Stimulated activated CD8-positive, alpha-beta memory T cell treated with anti-CD3 and anti-CD28 coated beads, Interleukin-15, amount 100 ng/mL, for 48 hours (primary cell): ENCODE measurements around the gene GCN1.

Experiments
- DNase-seq, 2 donors: peaks; one replicate each; pipeline ENCODE4 v3.0.0-alpha.2; 2020; ENCODE audit warnings: low read depth in 2 of 2

The GCN1 gene

GRCh38 chr12:120180975-120181374, 13.5 kb downstream of the GCN1 start:
- no peak for DNase-seq

DNA sequence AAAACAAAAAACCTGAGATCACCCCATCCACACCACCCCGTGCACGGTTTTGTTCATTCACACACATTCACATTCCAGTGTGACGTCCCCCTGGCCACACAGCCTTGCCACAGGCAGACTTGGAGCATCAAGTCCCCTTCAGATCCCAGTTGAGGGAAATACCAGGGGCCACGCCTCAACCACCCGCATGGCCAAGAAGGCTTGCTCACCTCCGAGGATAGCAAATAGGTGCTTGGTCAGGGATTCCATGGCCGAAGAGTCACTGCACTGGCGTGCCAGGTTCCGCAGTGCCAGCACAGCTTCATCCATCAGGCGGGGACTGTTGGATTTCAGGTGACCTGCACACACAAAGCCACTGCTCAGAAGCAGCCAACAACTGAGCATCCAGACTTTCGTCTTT, 19.0 kb downstream of the GCN1 start:
- DNase-seq, result no peak

DNA sequence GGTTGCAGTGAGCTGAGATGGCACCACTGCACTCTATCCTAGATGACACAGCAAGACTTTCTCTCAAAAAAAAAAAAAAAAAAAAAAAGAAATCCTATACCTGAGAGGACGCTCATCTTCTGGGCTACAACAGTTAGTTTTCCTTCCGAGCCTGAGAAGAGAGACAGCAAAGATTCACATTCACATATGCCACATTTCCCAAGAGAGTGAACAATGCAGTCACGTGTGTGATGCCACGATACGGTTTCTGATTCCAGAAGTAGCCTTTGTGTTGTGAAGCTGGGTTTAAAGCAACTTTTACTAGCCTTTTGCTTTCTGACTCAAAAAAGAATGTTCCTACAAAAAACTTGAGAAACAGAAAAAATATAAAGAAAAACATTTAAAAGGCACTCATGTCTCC, 19.5 kb downstream of the GCN1 start:
- DNase-seq, result no peak

DNA sequence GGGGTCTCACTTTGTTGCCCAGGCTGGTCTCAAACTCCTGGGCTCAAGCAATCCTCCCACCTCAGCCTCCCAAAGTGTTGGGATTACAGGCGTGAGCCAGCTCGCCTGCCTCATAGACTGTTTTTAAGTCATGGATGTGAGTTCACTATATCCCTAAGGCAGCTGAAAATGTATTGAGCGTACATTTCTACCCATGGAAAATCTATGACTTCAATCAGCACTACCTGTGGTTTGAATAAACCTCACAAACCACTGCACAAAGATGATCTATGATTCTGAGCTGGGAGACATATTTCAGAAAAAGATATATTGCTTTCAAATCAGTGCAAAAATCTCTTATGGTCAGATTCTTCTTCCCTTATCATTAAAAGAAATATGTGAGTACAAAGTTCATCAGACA, 22.5 kb downstream of the GCN1 start:
- DNase-seq, result no peak

DNA sequence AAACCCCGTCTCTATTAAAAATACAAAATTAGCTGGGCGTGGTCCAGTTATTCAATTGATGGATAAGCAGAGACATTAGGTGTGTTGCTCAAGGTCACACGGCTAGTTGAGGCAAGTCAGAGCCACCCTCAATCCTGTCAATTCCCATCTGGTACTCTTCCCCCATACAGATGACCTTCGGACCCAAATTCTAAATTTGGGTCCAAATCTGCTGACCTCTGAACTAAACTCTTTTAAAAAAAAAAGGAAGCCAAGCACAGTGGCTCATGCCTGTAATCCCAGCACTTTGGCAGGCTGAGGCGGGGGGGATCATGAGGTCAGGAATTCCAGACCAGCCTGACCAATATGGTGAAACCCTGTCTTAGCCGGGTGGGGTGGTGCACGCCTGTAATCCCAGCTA, 23.9 kb downstream of the GCN1 start:
- DNase-seq, result no peak

GRCh38 chr12:120169946-120170345, 24.6 kb downstream of the GCN1 start:
- no peak for DNase-seq

- DNase-seq, result no peak
Observed at GRCh38 chr12:120168337-120168736, 26.2 kb downstream of the GCN1 start.

DNA sequence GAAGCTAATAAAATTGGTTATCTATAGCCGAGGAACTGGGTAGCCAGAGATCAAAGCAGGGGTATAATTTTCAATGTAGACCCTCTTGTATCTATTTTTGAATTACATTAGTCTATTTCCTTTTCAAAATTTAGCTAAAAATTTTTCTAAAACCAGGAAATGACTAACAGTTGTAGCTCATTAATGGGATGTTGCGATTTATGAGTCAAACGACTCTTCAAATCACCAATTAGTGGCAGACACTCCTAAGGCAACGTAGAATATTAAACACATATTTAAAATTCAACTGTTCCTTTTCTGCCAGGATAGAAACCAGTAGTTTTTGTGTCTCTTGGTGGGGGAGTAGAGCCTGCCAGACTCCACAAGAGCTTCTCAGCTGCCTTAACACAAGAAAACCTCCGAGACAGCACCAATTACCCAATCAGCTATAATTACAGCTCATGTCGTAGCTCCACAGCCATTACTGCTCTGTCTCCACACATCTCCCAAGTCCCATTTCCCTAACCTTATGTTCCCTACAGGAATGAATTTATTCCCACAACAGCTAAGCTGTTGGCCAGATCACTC, 26.9 kb downstream of the GCN1 start:
- DNase-seq, result no peak

GRCh38 chr12:120164293-120164692, 30.2 kb downstream of the GCN1 start:
- DNase-seq, result no peak

GRCh38 chr12:120162763-120163162, 31.8 kb downstream of the GCN1 start:
- DNase-seq, result no peak

DNA sequence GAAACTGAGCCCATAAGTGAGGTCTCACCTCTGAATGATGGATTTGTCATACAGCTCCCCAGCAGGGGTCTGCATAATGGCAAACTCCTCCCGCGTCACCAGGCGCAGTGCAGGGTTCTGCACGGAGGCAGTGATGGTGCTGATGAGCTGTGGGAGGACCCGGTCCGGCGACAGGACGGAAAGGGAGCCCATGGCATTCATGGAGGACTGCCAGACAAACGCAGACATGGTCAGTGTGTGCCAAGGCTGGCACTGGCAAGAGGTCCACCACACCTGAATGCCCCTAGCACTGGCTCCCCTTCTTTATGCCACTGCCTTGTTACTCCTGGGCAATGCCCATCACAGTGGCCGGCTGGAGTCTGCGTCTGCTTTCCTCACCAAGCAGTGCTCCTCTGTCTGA, 32.7 kb downstream of the GCN1 start:
- DNase-seq, result no peak

GRCh38 chr12:120159509-120160237, 34.8 kb downstream of the GCN1 start:
- DNase-seq, result no peak

DNA sequence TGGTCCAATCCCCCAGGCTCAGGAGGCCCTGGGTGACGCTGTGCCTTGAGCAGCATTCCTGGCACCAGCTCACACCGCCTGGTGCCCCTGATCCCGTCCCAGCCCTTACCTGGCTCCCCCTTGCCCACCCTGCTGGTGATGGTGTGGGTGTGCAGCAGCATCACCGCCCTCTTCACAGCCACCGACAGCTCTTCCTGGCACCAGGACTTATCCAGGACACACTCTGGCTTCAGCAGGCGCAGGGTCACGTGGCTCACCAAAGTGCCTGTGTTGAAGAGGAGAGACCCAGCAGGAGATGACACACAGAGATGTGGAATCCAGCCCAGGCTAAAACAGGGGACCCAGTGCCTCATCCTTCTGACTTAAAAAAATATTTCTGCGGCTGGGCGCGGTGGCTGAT, 36.2 kb downstream of the GCN1 start:
- DNase-seq, result no peak

- no peak for DNase-seq
Observed at GRCh38 chr12:120157678-120158077, 36.8 kb downstream of the GCN1 start.

DNA sequence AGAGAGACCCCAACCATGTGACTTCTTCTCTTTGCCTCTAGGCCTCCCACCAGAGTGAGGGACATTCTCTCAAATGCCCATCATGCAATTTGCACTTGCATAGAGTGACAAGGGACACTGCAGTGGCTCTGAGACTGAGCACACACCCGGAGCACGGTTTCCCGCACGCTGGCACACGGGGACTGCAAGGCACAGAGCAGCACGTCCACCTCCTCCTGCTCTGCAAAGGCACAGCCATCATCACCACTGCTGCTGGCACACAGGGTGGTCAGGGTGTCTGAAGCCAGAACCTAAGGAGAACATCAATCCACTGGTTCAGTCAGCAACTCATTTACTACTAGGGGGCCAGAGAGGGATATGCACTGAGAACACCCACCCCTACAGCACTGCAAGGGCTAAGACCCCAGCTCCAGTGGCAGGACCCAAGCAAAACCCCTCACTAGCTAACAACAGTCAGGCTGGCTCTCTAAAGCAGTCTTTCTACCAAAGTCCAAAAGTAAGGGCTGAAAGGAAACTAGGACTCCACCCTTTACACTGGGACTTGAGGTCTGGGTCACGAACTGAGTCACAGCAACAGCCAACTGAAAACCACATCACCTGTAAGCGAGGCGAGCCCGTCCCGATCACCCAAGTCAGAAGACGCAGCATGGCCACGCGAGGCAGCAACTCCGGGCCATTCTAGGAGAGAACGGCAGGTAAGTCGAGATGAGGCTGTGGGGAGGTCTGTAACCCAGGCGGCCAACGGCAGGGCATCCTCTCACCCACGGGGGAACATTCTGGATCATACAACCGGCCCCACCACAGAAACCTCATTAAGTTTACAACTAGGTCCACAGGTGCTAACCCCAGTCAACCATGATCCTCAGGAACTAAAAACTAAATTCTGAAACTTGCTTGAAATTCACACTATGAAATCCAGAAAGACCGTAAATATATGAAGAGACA, 37.9 kb downstream of the GCN1 start:
- DNase-seq, result no peak

- no peak for DNase-seq
Observed at GRCh38 chr12:120155072-120155471, 39.4 kb downstream of the GCN1 start.

DNA sequence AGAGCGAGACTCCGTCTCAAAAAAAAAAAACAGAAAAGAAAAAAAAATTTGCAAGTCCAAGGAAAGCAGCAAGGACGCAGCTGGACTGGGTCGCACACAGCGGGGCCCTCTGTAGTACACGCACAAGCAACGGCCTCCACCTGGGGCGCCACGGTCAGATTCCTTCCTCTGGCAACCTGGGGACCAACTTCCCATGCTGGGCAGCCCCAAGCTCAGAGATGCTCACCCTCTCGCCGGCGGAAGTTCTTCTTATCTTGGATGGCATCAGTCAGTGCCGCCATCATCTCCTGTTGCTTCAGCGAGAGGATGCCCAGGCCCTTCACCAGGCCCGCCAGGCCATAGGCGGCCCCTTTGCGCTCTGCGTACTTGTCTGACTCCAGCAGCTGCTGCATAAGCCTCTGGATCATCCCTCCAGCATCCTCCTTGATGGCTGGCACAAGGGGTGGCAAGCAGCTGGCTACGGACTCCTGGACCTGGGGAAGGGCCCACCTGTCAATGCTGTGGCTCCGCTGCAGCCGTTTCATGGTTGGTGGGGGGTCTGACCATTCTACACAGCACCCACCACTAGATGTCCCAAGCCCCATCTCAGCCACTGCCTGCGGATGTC, 43.5 kb downstream of the GCN1 start:
- DNase-seq, result no peak

GRCh38 chr12:120148011-120148410, 46.5 kb downstream of the GCN1 start:
- no peak for DNase-seq

- DNase-seq, result no peak
Observed at GRCh38 chr12:120145164-120145563, 49.4 kb downstream of the GCN1 start.

DNA sequence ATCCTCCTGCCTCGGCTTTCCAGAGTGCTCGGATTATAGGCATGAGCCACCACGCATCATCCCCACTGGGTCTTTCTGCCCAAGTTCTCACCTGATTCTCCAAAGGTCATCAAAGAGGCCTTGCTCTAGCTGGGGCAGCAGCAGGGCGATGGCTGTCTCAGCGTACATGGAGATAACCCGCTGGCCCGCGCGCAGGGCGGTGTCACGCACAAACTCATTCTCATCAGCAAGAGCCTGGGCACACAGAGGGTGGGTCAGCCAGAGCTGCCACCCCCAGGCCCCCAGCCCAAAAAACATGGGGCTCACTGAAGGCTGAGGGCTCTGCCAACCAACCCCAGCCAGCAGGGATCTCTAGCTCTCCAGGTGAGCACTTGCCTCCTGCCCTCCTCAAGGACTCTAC, 50.3 kb downstream of the GCN1 start:
- DNase-seq, result no peak

DNA sequence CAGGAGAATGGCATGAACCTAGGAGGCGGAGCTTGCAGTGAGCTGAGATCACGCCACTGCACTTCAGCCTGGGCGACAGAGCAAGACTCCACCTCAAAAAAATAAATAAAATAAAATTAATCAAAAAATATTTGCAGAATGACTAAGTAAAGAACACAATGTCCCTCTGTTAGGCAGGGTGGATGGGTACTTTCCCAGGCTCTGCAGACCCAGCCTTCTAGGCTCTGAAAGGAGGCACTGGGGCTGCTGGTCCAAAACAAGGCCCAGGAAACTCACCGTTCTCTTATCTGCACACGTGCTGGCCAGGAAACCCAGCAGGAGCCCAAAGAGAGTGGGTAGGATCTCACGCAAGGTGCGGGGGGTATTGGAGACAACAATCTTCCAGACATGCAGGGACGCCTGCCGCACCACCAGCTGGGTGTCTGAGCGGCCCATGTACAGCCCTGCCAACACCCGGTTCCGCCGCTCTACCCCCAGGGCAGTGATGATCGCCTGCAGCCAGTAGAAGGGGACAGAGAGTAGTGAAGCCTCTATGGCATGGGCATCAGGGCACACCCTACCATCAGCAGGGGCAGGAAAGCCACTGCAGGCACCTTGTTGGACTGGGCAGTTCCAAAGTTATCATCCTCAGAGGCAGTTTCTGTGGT, 52.2 kb downstream of the GCN1 start:
- DNase-seq, result no peak

DNA sequence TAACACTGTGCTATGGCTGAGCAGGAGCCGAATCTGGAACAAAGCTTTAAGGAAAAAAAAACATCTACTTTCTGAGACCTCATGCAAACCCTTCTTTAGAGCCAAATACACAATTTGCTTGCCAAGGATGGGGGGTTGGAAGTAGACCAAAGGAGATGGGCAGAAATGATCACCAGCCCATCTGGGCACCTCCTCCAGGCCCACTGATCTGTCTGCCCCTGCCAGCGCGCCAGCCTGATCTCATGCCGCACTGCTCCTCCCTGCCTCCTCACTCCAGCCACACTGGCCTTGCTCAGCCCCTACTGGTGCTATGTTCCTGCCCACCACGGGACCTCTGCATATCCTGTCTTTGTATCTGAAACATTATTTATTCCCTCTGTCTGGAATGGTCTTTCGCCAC, 53.2 kb downstream of the GCN1 start:
- no peak for DNase-seq
